AG09319 (cell line): ENCODE results near the gene PACC1.

Experiments
- DNase-seq: peaks from one replicate; pipeline ENCODE4 v3.0.0-alpha.2; 2010; ENCODE audit warnings: low read depth; ENCODE audit errors: extremely low read depth
- TF ChIP-seq, protein P1 (sequence below): IDR thresholded peaks from 2 replicates; pipeline ENCODE4 v1.5.1; 2011; ENCODE audit warnings: low read depth, mild to moderate bottlenecking, inconsistent platforms, low read length, moderate library complexity

Gene PACC1

GRCh38 chr1:212430955-212431394 is 16.3 kb upstream of the PACC1 start:
- TF ChIP-seq, protein P1, sequence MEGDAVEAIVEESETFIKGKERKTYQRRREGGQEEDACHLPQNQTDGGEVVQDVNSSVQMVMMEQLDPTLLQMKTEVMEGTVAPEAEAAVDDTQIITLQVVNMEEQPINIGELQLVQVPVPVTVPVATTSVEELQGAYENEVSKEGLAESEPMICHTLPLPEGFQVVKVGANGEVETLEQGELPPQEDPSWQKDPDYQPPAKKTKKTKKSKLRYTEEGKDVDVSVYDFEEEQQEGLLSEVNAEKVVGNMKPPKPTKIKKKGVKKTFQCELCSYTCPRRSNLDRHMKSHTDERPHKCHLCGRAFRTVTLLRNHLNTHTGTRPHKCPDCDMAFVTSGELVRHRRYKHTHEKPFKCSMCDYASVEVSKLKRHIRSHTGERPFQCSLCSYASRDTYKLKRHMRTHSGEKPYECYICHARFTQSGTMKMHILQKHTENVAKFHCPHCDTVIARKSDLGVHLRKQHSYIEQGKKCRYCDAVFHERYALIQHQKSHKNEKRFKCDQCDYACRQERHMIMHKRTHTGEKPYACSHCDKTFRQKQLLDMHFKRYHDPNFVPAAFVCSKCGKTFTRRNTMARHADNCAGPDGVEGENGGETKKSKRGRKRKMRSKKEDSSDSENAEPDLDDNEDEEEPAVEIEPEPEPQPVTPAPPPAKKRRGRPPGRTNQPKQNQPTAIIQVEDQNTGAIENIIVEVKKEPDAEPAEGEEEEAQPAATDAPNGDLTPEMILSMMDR, result no peak
- DNase-seq, result no peak

GRCh38 chr1:212430416-212430815 is 15.7 kb upstream of the PACC1 start:
- no peak for DNase-seq
- TF ChIP-seq, protein P1, result no peak

GRCh38 chr1:212428496-212428895 is 13.8 kb upstream of the PACC1 start:
- TF ChIP-seq, protein P1, result no peak
- no peak for DNase-seq

DNA sequence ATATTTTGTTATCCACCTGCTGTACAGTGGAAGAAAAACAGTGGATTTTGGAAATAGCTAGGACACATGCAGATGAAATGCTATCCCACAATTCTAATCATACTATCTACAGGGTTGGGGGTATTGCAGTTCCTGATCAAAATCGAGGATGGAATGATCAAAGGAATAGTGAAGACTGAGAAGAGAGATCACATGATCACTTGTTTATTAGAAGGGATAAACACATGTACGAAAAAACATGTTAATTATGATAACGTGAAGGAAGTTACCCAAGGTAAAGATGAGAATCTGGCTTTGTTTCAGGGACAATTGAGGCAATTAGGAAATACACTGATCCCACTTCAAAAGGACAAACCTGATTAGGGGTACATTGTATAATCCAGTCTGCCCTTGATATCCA is 9.2 kb upstream of the PACC1 start:
- DNase-seq, result no peak
- TF ChIP-seq, protein P1, result no peak

DNA sequence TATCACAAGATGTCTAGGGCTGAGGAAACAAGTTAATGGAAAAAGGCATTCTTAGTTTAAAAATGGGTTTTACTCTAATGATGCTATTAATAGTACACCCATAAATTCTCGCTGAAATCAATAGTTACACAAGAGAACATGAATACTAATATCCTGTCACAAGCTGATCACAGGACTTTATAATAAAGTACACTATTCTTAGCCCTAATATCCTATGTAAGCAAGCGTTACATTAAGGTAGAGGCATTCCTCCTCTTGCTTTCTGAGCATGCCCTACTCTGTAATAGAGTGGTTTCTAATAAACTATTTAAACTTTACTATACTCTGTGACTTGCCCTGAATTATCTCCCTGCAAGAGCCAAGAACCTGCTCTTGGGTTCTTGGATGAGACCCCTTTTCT is 6.5 kb upstream of the PACC1 start:
- DNase-seq, result no peak
- TF ChIP-seq, protein P1, result no peak

DNA sequence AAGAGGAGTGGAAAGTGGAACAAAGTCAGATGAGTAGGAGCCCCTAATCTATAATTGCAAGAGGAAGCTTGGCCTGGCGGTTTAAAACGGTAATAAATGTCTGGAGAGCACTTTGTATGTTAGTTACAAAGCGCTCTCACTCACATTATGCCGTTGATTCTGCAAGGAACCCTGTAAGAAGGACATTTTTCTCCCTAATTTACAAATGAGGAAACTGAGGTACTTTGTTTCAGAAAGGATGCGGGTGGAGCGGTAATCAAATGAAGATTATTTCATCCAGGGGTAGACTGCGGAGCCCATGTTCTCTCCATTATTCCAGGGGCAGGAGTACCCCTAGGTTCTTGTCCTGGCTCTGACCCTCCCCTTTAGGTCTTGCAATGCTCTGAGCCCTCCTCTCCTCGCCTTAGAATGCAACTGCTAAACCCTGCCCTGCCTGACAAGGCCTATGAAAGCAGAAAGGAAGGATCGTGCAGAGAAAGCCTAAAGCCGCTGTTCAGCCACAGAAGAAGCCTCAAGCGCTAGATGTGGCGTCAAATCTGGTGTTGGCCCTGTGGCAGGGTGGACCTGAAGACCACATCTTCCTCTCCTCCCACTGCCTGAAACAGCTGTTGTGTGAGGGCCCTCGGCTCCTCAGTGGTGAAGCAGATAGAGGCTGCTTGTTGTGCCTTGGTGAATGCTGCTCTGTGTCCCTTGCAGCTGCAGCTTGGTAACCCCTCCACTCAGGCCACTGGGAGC is 588 bp upstream of the PACC1 start:
- no peak for DNase-seq
- TF ChIP-seq, protein P1, result no peak

- DNase-seq, result no peak
- TF ChIP-seq, protein P1, result no peak
Measured at GRCh38 chr1:212413902-212414327, 771 bp downstream of the PACC1 start.
